Panc1 (cell line): ENCODE results near the gene GNAI2. TPM values are rescaled to one million over a fixed set of nuclear protein-coding genes. Genes with fewer than 3 reads are reported as not detected.
A peak's percentile ranks its signal among the peaks of the same experiment; 100 is the strongest.

Experiments used
- ATAC-seq: fragments of 200-7000 bp; cut with Tn5 transposase; 2 replicates; pipeline ENCODE4 v1.9.1; 2020; ENCODE audit warnings: mild to moderate bottlenecking, moderate library complexity
- Bru-seq: library from RNA; stranded (reverse); fragments of 400-500 nt; gene quantifications from one replicate; lab custom pipeline; 2021; lab: Mats Ljungman, UMichigan
- BruChase-seq, 2 experiments: library from RNA; stranded (reverse); fragments of 400-500 nt; gene quantifications; one replicate each; lab custom pipeline; 2021; lab: Mats Ljungman, UMichigan
- BruUV-seq: library from RNA; stranded (reverse); fragments of 400-500 nt; replicated peaks from 2 replicates; lab custom pipeline; 2021; lab: Mats Ljungman, UMichigan
- CTCF ChIA-PET: fragments of 300-600 bp; sonication (Branson Sonifier 250); formaldehyde crosslinking; loops from one replicate; lab custom pipeline; 2022; ENCODE audit warnings: antibody characterized with exemption; lab: Charles Lee
- POLR2A ChIA-PET: fragments of 300-600 bp; sonication (Branson Sonifier 250); formaldehyde crosslinking; loops from one replicate; lab custom pipeline; 2022; ENCODE audit warnings: antibody characterized with exemption; lab: Charles Lee
- DNase-seq: peaks from one replicate; pipeline ENCODE4 v3.0.0-alpha.2; 2010; ENCODE audit warnings: low read depth, low spot score
- H3K27ac ChIP-seq: 2 replicates; pipeline ENCODE4 v1.5.1; 2011; ENCODE audit warnings: mild to moderate bottlenecking, low read length, inconsistent platforms
- H3K27me3 ChIP-seq: fragments of 200-500 bp; sonication (Bioruptor generic); 2 replicates; pipeline ENCODE4 v1.6.0; 2014; ENCODE audit warnings: low read length, inconsistent platforms; ENCODE audit not compliant: control insufficient read depth, insufficient read depth
- H3K36me3 ChIP-seq: fragments of 200-500 bp; sonication (Bioruptor generic); 2 replicates; pipeline ENCODE4 v1.5.1; 2014; ENCODE audit warnings: inconsistent platforms, mild to moderate bottlenecking, low read length, moderate library complexity; ENCODE audit not compliant: control insufficient read depth, insufficient read depth
- H3K4me1 ChIP-seq: 2 replicates; pipeline ENCODE4 v1.5.1; 2011; ENCODE audit warnings: inconsistent platforms, mild to moderate bottlenecking, low read length, moderate library complexity; ENCODE audit not compliant: control insufficient read depth, insufficient read depth
- H3K4me3 ChIP-seq, 2 experiments: 2 replicates each; pipeline ENCODE4 v1.5.1; 2011 to 2012; ENCODE audit warnings: low read depth in 2 of 2, low read length in 2 of 2, mild to moderate bottlenecking in 2 of 2, inconsistent platforms in 1 of 2, moderate library complexity in 1 of 2
- H3K9me3 ChIP-seq: fragments of 200-500 bp; sonication (Bioruptor generic); 2 replicates; pipeline ENCODE4 v1.5.1; 2014; ENCODE audit warnings: low read depth, mild to moderate bottlenecking, inconsistent platforms, low read length, moderate library complexity; ENCODE audit not compliant: control insufficient read depth, insufficient read depth
- POLR2AphosphoS5 ChIP-seq: IDR thresholded peaks from 2 replicates; pipeline ENCODE4 v1.6.1; 2012; ENCODE audit warnings: mild to moderate bottlenecking, low read depth, low read length, moderate library complexity
- SIN3A ChIP-seq: IDR thresholded peaks from 2 replicates; pipeline ENCODE4 v1.6.1; 2012; ENCODE audit warnings: low read depth, mild to moderate bottlenecking, low read length, moderate library complexity, borderline replicate concordance; ENCODE audit not compliant: insufficient read depth
- TCF7L2 ChIP-seq: IDR thresholded peaks from 2 replicates; pipeline ENCODE4 v1.6.1; 2011; ENCODE audit warnings: mild to moderate bottlenecking, low read depth, low read length, inconsistent platforms
- in situ Hi-C: cut with HindIII; loops from 2 replicates; pipeline ENCODE4 v1.10.0; 2016; ENCODE audit warnings: low sequenced_read_pairs, low pct_unique_long_range_greater_than_20kb
- intact Hi-C: fragments of 100-400 bp; cut with micrococcal nuclease; formaldehyde crosslinking; loops from one replicate; pipeline ENCODE4 v1.10.0; 2022; ENCODE audit not compliant: unreplicated experiment
- long read RNA-seq: library from polyadenylated mRNA; unstranded; transcript quantifications from one replicate; pipeline ENCODE4 v2.0.0, GENCODE V29; 2021; ENCODE audit not compliant: unreplicated experiment
- polyA plus RNA-seq: library from polyadenylated mRNA; unstranded; fragments of >200 nt; gene quantifications from one replicate; pipeline ENCODE4 v1.2.1, GENCODE V29; 2012; ENCODE audit warnings: missing spikeins; ENCODE audit not compliant: insufficient read length
- total RNA-seq: library from RNA; stranded (reverse); gene quantifications from one replicate; pipeline ENCODE4 v1.2.1, GENCODE V29; 2021; ENCODE audit not compliant: unreplicated experiment
- TF ChIP-seq, protein P1 (sequence below), 2 experiments: IDR thresholded peaks; 2 replicates each; pipeline ENCODE4 v1.6.1; 2011 to 2012; ENCODE audit warnings: low read depth in 2 of 2, control low read depth in 1 of 2, low read length in 1 of 2, mild to moderate bottlenecking in 1 of 2, moderate library complexity in 1 of 2; ENCODE audit not compliant: insufficient read depth in 1 of 2
- TF ChIP-seq, protein P2 (sequence below): fragments of 450-650 bp; IDR thresholded peaks from 2 replicates; pipeline ENCODE4 v1.5.1; 2017; ENCODE audit warnings: mild to moderate bottlenecking

Gene GNAI2
- total RNA-seq, result 170 TPM
- polyA plus RNA-seq, result 252 TPM
- percentile 61 among the genes with signal in this experiment for Bru-seq, nascent RNA
- percentile 72 among the genes with signal in this experiment for BruChase-seq, experiment 1, labeled RNA remaining after a 2-hour chase
- percentile 83 among the genes with signal in this experiment for BruChase-seq, experiment 2, labeled RNA remaining after a 6-hour chase
- long read RNA-seq, transcript GNAI2-203 (9 exons, 2,407 nt), result minor isoform, 9 of 275 reads
- long read RNA-seq, transcript GNAI2-202 (9 exons, 2,464 nt), result major isoform, 219 of 275 reads
- long read RNA-seq, partial matches to known transcripts, result 11 of 275 reads
- long read RNA-seq, other reads (novel, unspliced or antisense), result 34 of 275 reads

DNA sequence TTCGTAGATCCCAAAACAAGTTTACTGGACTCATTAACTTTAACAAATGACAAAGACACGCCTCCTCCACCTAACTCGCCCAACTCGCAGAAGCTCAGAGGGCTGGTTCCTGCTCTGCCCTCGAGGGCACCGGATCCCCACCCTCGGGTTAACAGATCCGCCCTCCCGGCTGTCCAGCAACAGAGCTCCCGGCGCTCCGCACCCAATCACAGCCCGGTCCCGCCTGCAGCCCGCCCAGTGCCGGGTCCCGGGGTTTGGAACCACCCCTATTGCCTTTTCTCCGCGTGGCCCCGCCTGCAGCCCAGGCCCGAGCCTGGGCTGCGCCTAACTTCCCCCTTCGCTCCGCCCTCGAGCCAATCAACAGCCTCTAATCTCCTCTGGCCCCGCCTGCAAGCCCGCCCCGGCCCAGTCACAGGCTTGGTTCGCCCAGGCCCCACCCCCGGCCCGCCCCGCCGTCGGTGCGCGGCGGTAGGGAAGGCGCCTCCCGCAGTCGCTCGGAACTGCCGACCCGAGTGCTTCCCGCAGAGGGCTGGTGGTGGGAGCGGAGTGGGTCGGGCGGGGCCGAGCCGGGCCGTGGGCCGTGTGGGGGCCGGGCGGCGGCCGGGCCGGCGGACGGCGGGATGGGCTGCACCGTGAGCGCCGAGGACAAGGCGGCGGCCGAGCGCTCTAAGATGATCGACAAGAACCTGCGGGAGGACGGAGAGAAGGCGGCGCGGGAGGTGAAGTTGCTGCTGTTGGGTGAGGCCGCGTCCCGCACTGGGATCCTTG is at the start of gene GNAI2:
Gene GNAI2, plus strand, starts transcription at position 489 of the 768 bp plus-strand sequence. Its CDS starts 132 bp downstream, at position 621.
- POLR2A ChIA-PET, result interaction anchor here (0.5 to 0.7 kb wide), 2 partner anchors 45 to 83 kb away, joined by 4 to 5 read pairs; no protein-coding TSS in a partner anchor
- ATAC-seq, result peak; percentile 94
- peaks cover 15% of the 10 kb centered on the region for H3K4me1 ChIP-seq

DNA sequence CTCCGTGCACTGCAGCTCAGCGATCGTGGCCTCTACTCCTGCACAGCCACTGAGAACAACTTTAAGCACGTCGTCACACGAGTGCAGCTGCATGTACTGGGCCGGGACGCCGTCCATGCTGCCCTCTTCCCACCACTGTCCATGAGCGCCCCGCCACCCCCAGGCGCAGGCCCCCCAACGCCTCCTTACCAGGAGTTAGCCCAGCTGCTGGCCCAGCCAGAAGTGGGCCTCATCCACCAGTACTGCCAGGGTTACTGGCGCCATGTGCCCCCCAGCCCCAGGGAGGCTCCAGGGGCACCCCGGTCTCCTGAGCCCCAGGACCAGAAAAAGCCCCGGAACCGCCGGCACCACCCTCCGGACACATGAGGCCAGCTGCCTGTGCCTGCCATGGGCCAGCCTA is 48.3 kb upstream of the GNAI2 start:
- ChIA-PET POLR2A (no interaction called here), CTCF (interaction anchor here (0.9 kb wide), 1 partner anchor 8 kb away, joined by 6 read pairs; no protein-coding TSS in a partner anchor)
- H3K27ac ChIP-seq, result no peak overlapping the region
- in situ Hi-C loops (no loop called here), intact Hi-C loops (no loop called here)
- DNase-seq (no peak), ATAC-seq (no peak)
- TF ChIP-seq TCF7L2 (no peak), POLR2AphosphoS5 (no peak), SIN3A (no peak)
- TF ChIP-seq, protein P1, sequence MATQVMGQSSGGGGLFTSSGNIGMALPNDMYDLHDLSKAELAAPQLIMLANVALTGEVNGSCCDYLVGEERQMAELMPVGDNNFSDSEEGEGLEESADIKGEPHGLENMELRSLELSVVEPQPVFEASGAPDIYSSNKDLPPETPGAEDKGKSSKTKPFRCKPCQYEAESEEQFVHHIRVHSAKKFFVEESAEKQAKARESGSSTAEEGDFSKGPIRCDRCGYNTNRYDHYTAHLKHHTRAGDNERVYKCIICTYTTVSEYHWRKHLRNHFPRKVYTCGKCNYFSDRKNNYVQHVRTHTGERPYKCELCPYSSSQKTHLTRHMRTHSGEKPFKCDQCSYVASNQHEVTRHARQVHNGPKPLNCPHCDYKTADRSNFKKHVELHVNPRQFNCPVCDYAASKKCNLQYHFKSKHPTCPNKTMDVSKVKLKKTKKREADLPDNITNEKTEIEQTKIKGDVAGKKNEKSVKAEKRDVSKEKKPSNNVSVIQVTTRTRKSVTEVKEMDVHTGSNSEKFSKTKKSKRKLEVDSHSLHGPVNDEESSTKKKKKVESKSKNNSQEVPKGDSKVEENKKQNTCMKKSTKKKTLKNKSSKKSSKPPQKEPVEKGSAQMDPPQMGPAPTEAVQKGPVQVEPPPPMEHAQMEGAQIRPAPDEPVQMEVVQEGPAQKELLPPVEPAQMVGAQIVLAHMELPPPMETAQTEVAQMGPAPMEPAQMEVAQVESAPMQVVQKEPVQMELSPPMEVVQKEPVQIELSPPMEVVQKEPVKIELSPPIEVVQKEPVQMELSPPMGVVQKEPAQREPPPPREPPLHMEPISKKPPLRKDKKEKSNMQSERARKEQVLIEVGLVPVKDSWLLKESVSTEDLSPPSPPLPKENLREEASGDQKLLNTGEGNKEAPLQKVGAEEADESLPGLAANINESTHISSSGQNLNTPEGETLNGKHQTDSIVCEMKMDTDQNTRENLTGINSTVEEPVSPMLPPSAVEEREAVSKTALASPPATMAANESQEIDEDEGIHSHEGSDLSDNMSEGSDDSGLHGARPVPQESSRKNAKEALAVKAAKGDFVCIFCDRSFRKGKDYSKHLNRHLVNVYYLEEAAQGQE (IDR thresholded peaks at IDR 0.05; ENCODE audit: insufficient read depth in 1 of 2, low read depth in 2 of 2, low read length in 1 of 2), result no peak
- TF ChIP-seq, protein P2, sequence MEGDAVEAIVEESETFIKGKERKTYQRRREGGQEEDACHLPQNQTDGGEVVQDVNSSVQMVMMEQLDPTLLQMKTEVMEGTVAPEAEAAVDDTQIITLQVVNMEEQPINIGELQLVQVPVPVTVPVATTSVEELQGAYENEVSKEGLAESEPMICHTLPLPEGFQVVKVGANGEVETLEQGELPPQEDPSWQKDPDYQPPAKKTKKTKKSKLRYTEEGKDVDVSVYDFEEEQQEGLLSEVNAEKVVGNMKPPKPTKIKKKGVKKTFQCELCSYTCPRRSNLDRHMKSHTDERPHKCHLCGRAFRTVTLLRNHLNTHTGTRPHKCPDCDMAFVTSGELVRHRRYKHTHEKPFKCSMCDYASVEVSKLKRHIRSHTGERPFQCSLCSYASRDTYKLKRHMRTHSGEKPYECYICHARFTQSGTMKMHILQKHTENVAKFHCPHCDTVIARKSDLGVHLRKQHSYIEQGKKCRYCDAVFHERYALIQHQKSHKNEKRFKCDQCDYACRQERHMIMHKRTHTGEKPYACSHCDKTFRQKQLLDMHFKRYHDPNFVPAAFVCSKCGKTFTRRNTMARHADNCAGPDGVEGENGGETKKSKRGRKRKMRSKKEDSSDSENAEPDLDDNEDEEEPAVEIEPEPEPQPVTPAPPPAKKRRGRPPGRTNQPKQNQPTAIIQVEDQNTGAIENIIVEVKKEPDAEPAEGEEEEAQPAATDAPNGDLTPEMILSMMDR, result no peak
- H3K4me3 ChIP-seq, result no peak overlapping the region
- no peaks in the 10 kb centered on the region for H3K27me3 ChIP-seq
- BruUV-seq, result no TSS peak
- no peaks in the 10 kb centered on the region for H3K9me3 ChIP-seq
- H3K4me1 ChIP-seq, result peaks cover 28% of the 10 kb centered on the region
- H3K36me3 ChIP-seq, result no peaks in the 10 kb centered on the region; the same call in 1 of the 2 replicates

More for the DNA sequence above, at the start of gene GNAI2:
- in situ Hi-C loops, result no loop called here
- TF ChIP-seq POLR2AphosphoS5 (peak; percentile 78), SIN3A (no peak)
- Histone ChIP-seq H3K36me3 (no peaks in the 10 kb centered on the region; the same call in 1 of the 2 replicates), H3K4me3 (peak within 1 kb of the TSS; percentile 83 to 86), H3K27me3 (no peaks in the 10 kb centered on the region), H3K9me3 (no peaks in the 10 kb centered on the region), H3K27ac (peak within 1 kb of the TSS; percentile 83)
- no TSS peak for BruUV-seq
- intact Hi-C loops, result no loop called here
- DNase-seq, result peak; percentile 85
- CTCF ChIA-PET, result interaction anchor here (0.6 to 0.9 kb wide), 4 partner anchors 9 to 44 kb away, joined by 3 to 8 read pairs (median 4); no protein-coding TSS in a partner anchor
